HEK293T (cell line): ENCODE measurements around the gene ABTB1.

Source experiments
- CTCF ChIA-PET: fragments of 350-600 bp; formaldehyde crosslinking; extraction: SDS; loops from one replicate; lab custom pipeline; 2021; ENCODE audit warnings: antibody characterized with exemption, inconsistent platforms; lab: Yijun Ruan, JAX
- POLR2A ChIA-PET: fragments of 350-600 bp; formaldehyde crosslinking; extraction: SDS; loops from one replicate; lab custom pipeline; 2020; ENCODE audit warnings: antibody characterized with exemption, inconsistent platforms; lab: Yijun Ruan, JAX
- DNase-seq: peaks from one replicate; pipeline ENCODE4 v3.0.0; 2012; ENCODE audit warnings: mixed read lengths; ENCODE audit errors: extremely low spot score
- ARNT ChIP-seq: fragments of 450-650 bp; IDR thresholded peaks from 2 replicates; pipeline ENCODE4 v1.6.1; 2017; ENCODE audit warnings: mild to moderate bottlenecking
- BHLHE40 ChIP-seq: fragments of 450-650 bp; IDR thresholded peaks from 2 replicates; pipeline ENCODE4 v1.6.1; 2016; ENCODE audit warnings: mild to moderate bottlenecking, moderate library complexity, borderline replicate concordance
- CTBP1 ChIP-seq: fragments of 450-650 bp; IDR thresholded peaks from 2 replicates; pipeline ENCODE4 v1.6.1; 2016; ENCODE audit warnings: borderline replicate concordance
- ELF4 ChIP-seq: fragments of 450-650 bp; IDR thresholded peaks from 2 replicates; pipeline ENCODE4 v1.6.1; 2017; ENCODE audit warnings: antibody characterized with exemption
- FOXA1 ChIP-seq: fragments of 450-650 bp; IDR thresholded peaks from 2 replicates; pipeline ENCODE4 v1.6.1; 2016; ENCODE audit warnings: mild to moderate bottlenecking
- FOXK2 ChIP-seq: fragments of 450-650 bp; IDR thresholded peaks from 2 replicates; pipeline ENCODE4 v1.6.1; 2016; ENCODE audit warnings: mild to moderate bottlenecking
- FOXM1 ChIP-seq: fragments of 450-650 bp; IDR thresholded peaks from 2 replicates; pipeline ENCODE4 v1.6.1; 2017; ENCODE audit warnings: mild to moderate bottlenecking, borderline replicate concordance
- HDGF ChIP-seq: fragments of 450-650 bp; IDR thresholded peaks from 2 replicates; pipeline ENCODE4 v1.6.1; 2017; ENCODE audit warnings: antibody characterized with exemption, borderline replicate concordance
- L3MBTL2 ChIP-seq: fragments of 450-650 bp; conservative IDR thresholded peaks from 2 replicates; pipeline ENCODE4 v1.6.1; 2016; ENCODE audit warnings: mild to moderate bottlenecking
- LEF1 ChIP-seq: fragments of 450-650 bp; IDR thresholded peaks from 2 replicates; pipeline ENCODE4 v1.6.1; 2017; ENCODE audit warnings: mild to moderate bottlenecking, borderline replicate concordance
- NFRKB ChIP-seq: fragments of 450-650 bp; IDR thresholded peaks from 2 replicates; pipeline ENCODE4 v1.6.1; 2016; ENCODE audit warnings: mild to moderate bottlenecking, moderate library complexity
- SP1 ChIP-seq: fragments of 450-650 bp; IDR thresholded peaks from 2 replicates; pipeline ENCODE4 v1.6.1; 2017
- SUZ12 ChIP-seq: fragments of 450-650 bp; IDR thresholded peaks from 2 replicates; pipeline ENCODE4 v1.6.1; 2016; ENCODE audit warnings: mild to moderate bottlenecking
- TARDBP ChIP-seq: fragments of 450-650 bp; IDR thresholded peaks from 2 replicates; pipeline ENCODE4 v1.6.1; 2016
- ZNF384 ChIP-seq: fragments of 450-650 bp; IDR thresholded peaks from 2 replicates; pipeline ENCODE4 v1.6.1; 2016
- TF ChIP-seq, protein P1 (sequence below): fragments of 450-650 bp; IDR thresholded peaks from 2 replicates; pipeline ENCODE4 v1.6.1; 2016

The ABTB1 gene

DNA sequence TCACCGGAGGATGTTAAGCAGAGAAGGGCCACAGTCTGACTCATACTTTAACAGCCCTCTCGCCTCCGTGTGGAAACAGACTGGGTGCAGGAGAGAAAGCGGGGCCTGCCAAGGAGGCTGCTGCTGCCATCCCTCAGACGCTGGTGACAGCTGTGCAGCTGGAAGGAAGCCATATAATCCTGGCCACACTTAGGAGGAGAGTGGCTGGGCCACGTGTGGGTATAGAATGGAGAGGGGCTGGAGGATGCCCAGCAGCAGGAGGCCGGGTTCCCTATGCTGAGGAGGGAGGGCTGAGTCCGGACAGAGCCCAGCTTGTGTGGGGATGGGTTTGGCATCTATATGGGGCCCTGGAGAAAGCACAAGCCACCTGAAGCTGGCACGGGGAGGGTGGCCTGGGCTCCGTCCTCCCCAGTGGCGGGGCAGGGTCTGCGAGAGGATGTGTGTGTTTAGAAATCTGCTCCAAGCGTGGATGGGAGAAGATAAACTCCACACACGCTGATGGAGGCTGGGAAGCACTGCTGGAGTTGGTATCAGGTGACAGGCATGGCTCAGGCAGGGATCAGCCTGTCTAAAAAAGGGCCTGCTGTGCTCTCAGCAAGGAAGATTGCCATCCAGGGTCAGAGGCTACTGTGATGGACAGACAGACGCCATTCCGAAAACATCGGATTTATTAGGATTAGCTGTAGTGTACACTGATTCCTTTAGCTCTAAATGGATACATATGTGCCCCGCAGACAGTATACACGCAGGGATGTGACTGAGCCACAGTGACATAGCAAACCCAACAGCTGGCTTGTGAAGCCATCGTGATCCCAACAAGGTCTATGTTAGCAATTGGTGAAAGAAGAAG, 15.9 kb downstream of the ABTB1 start:
- CTCF ChIA-PET = interaction anchor here (0.9 kb wide), 1 partner anchor 271 kb away, joined by 3 read pairs; no protein-coding TSS in a partner anchor
- POLR2A ChIA-PET = no interaction called here
- TF ChIP-seq ZNF384 (no peak), SP1 (no peak), L3MBTL2 (no peak), TARDBP (no peak), ARNT (no peak), CTBP1 (no peak)
- TF ChIP-seq, protein P1, sequence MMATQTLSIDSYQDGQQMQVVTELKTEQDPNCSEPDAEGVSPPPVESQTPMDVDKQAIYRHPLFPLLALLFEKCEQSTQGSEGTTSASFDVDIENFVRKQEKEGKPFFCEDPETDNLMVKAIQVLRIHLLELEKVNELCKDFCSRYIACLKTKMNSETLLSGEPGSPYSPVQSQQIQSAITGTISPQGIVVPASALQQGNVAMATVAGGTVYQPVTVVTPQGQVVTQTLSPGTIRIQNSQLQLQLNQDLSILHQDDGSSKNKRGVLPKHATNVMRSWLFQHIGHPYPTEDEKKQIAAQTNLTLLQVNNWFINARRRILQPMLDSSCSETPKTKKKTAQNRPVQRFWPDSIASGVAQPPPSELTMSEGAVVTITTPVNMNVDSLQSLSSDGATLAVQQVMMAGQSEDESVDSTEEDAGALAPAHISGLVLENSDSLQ = peak; percentile 56
- no peak for DNase-seq

DNA sequence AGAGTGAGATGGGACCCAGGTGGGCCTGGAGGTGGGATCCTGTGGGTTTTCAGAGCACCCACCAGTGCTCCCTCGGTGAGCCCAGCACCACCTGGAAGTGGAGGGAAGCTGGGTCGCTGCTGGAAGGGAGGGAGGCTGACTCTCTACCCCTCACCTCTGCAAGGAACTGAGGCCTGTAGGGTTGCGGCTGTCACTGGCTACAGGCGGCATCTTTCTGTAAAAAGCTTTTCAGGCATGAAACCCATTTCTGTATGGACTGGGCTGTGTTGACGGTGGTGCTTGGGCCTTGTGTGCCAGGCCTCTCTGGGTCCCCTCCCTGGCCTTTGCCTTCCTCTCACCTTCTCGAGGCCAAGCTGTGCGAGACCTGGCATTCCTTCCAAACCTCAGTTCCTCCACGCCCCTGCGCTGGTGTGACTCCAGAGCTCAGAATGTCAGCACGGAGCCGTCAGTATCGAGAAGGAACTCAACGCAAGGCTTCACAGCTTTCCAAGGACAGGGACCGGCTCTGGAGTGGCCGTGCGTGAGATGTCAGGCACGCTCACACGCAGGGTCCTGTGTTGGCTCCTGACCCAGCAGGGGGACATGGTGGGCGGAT, 16.6 kb downstream of the ABTB1 start:
- POLR2A ChIA-PET = no interaction called here

GRCh38 chr3:127690106-127690505, 17.4 kb downstream of the ABTB1 start:
- TF ChIP-seq ARNT = no peak
- no peak for TF ChIP-seq FOXK2
- no peak for TF ChIP-seq ELF4
- TF ChIP-seq ZNF384 = no peak
- POLR2A ChIA-PET = no interaction called here
- DNase-seq = no peak
- CTCF ChIA-PET = interaction anchor here (0.9 kb wide), 1 partner anchor 269 kb away, joined by 3 read pairs; no protein-coding TSS in a partner anchor

More for the DNA sequence above, 16.6 kb downstream of the ABTB1 start:
- CTCF ChIA-PET = interaction anchor here (0.9 kb wide), 1 partner anchor 270 kb away, joined by 3 read pairs; no protein-coding TSS in a partner anchor
- TF ChIP-seq FOXK2 (no peak), BHLHE40 (no peak), FOXA1 (no peak), CTBP1 (no peak), SP1 (no peak), FOXM1 (no peak), LEF1 (no peak), ELF4 (no peak), HDGF (no peak)
- DNase-seq = no peak

DNA sequence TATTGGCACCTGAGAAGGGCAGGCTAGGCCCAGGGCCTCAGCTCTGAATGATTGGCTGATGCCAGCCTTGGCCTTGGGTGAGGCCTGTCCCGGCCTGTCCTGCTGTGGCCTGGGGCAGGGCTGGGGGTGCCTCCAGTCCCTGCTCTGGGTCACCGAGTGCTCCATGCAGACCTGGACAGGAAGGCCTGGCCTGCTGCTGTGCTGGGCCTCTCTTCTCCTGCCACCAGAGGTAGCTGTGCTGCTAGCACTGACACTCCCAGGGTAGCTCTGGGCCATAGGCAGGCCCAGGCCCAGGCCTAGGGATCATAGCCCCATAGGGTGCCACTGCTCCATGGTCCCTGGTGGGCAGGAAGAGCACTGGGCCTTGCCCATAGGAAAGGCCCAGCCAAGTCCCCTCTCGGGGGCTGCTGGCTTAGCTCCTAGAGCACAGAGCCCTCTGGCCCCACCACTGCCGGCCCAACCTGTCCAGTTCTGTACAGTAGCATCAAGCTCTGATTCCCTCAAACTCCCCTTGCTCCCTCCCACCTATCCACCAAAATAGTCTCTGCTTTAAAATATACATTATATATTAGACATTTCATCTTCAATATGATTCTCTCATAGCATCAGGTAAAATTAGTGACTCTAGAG, 18.2 kb downstream of the ABTB1 start:
- TF ChIP-seq HDGF (no peak), FOXK2 (no peak), ZNF384 (no peak), ELF4 (no peak), NFRKB (no peak), L3MBTL2 (no peak), TARDBP (no peak), BHLHE40 (no peak), SUZ12 (no peak), ARNT (no peak), CTBP1 (no peak), FOXA1 (no peak), LEF1 (no peak), FOXM1 (no peak)
- TF ChIP-seq, protein P1 = no peak
- CTCF ChIA-PET = interaction anchor here (0.6 to 1.0 kb wide), 3 partner anchors 11 to 299 kb away, joined by 3 to 5 read pairs (median 3); no protein-coding TSS in a partner anchor
- POLR2A ChIA-PET = no interaction called here
- peak; percentile 56 for DNase-seq

DNA sequence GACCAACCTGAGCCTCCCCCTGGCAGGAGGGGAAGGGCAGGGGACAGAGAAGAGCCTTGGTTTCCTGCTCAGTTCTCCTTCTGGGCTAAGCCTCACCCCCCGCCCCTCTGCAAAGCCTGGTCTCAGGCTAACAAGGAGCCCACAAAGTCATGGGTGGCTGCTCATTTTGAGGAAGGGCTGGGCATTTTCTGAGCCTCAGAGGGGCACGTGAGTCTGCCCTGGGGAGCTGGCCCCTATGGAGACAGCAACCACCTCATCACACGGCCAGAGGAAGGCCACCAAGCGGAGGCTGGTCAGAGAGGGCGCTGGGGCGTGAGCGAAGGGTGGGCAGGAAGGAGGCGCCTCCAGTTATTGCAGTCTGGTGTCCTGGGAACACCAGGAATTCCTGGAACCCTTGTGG, 18.7 kb downstream of the ABTB1 start:
- ChIA-PET POLR2A (no interaction called here), CTCF (interaction anchor here (0.6 to 1.0 kb wide), 3 partner anchors 12 to 298 kb away, joined by 3 to 5 read pairs (median 3); no protein-coding TSS in a partner anchor)
- TF ChIP-seq ZNF384 (no peak), ARNT (no peak), NFRKB (no peak), L3MBTL2 (no peak), SP1 (no peak), FOXM1 (no peak), SUZ12 (no peak), HDGF (no peak), FOXA1 (no peak), TARDBP (no peak), CTBP1 (no peak), ELF4 (no peak), FOXK2 (no peak), BHLHE40 (no peak), LEF1 (no peak)
- TF ChIP-seq, protein P1 = no peak
- no peak for DNase-seq
